Upper lobe of right lung (tissue), 1 donor: Measurements from ENCODE around the gene CCSER2. TPM values are rescaled to one million over a fixed set of nuclear protein-coding genes. Genes with fewer than 3 reads are reported as not detected.
A peak's percentile ranks its signal among the peaks of the same experiment; 100 is the strongest.

ENCODE experiments used
- ATAC-seq: fragments of 200-7000 bp; cut with Tn5 transposase; one replicate; pipeline ENCODE4 v1.9.1; 2020; ENCODE audit warnings: mild to moderate bottlenecking, moderate library complexity
- DNase-seq: peaks from one replicate; pipeline ENCODE4 v3.0.0-alpha.2; 2020
- H3K27ac ChIP-seq: fragments of 200-600 bp; one replicate; pipeline ENCODE4 v1.8.0; 2022
- H3K27me3 ChIP-seq: fragments of 200-600 bp; one replicate; pipeline ENCODE4 v1.8.0; 2022; ENCODE audit warnings: mild to moderate bottlenecking
- H3K36me3 ChIP-seq: fragments of 200-600 bp; one replicate; pipeline ENCODE4 v1.8.0; 2022
- H3K4me1 ChIP-seq: fragments of 200-600 bp; one replicate; pipeline ENCODE4 v1.8.0; 2022
- H3K4me3 ChIP-seq: fragments of 200-600 bp; one replicate; pipeline ENCODE4 v1.8.0; 2022; ENCODE audit warnings: mild to moderate bottlenecking
- H3K9me3 ChIP-seq: fragments of 200-600 bp; one replicate; pipeline ENCODE4 v1.8.0; 2022
- CTCF ChIP-seq: fragments of 200-600 bp; IDR thresholded peaks from one replicate; pipeline ENCODE4 v1.8.0; 2022; ENCODE audit warnings: antibody characterized with exemption
- intact Hi-C: fragments of 100-400 bp; cut with DNase I; formaldehyde crosslinking; loops from one replicate; pipeline ENCODE4 v1.11.0; 2022
- total RNA-seq: library from RNA; stranded (reverse); fragmentation: NEBNext Ultra II Directional; extraction: Animal tissue kit (Norgen Biotek cat#: 25700); gene quantifications from one replicate; pipeline ENCODE4 v1.2.1, GENCODE V29; 2021
- donor health status: DM: no; HTN: yes; CAD: no; lungs with severe emphysema.

CCSER2 gene
- total RNA-seq, 1 donor from 2014 or later, result 74.4 TPM

- H3K27ac ChIP-seq, result no peak overlapping the region
- H3K27me3 ChIP-seq, result no peaks in the 10 kb centered on the region
- no peaks in the 10 kb centered on the region for H3K9me3 ChIP-seq
- peak; percentile 68 for ATAC-seq
- intact Hi-C loops, result no loop called here
- no peak overlapping the region for H3K4me3 ChIP-seq
- no peaks in the 10 kb centered on the region for H3K4me1 ChIP-seq
- no peaks in the 10 kb centered on the region for H3K36me3 ChIP-seq
- no peak for TF ChIP-seq CTCF
- no peak for DNase-seq
These were observed 37.0 kb upstream of the CCSER2 start for GRCh38 chr10:84291384-84291783.

- DNase-seq (no peak), ATAC-seq (no peak)
- no peaks in the 10 kb centered on the region for H3K4me1 ChIP-seq
- no peaks in the 10 kb centered on the region for H3K36me3 ChIP-seq
- H3K9me3 ChIP-seq, result no peaks in the 10 kb centered on the region
- intact Hi-C loops, result no loop called here
- no peak overlapping the region for H3K4me3 ChIP-seq
- TF ChIP-seq CTCF, result no peak
- no peak overlapping the region for H3K27ac ChIP-seq
- no peaks in the 10 kb centered on the region for H3K27me3 ChIP-seq
These were observed 35.9 kb upstream of the CCSER2 start for GRCh38 chr10:84292502-84292901.

GRCh38 chr10:84293171-84293570 is 35.2 kb upstream of the CCSER2 start:
- no peak for DNase-seq
- H3K4me3 ChIP-seq, result no peak overlapping the region
- H3K9me3 ChIP-seq, result no peaks in the 10 kb centered on the region
- no peak for ATAC-seq
- no peaks in the 10 kb centered on the region for H3K36me3 ChIP-seq
- intact Hi-C loops, result no loop called here
- no peak for TF ChIP-seq CTCF
- no peaks in the 10 kb centered on the region for H3K27me3 ChIP-seq
- no peaks in the 10 kb centered on the region for H3K4me1 ChIP-seq
- H3K27ac ChIP-seq, result no peak overlapping the region

- no peak for ATAC-seq
- no peaks in the 10 kb centered on the region for H3K27me3 ChIP-seq
- no peaks in the 10 kb centered on the region for H3K9me3 ChIP-seq
- H3K4me1 ChIP-seq, result no peaks in the 10 kb centered on the region
- intact Hi-C loops, result no loop called here
- no peak for TF ChIP-seq CTCF
- no peak overlapping the region for H3K4me3 ChIP-seq
- DNase-seq, result no peak
- no peaks in the 10 kb centered on the region for H3K36me3 ChIP-seq
- H3K27ac ChIP-seq, result no peak overlapping the region
These were observed 34.8 kb upstream of the CCSER2 start for GRCh38 chr10:84293574-84294016.

GRCh38 chr10:84294766-84295447 is 33.5 kb upstream of the CCSER2 start:
- no peak for TF ChIP-seq CTCF
- Histone ChIP-seq H3K4me1 (no peaks in the 10 kb centered on the region), H3K27ac (peak overlapping the region; percentile 7), H3K9me3 (no peaks in the 10 kb centered on the region), H3K27me3 (no peaks in the 10 kb centered on the region), H3K36me3 (no peaks in the 10 kb centered on the region), H3K4me3 (no peak overlapping the region)
- ATAC-seq, result no peak
- intact Hi-C loops, result no loop called here
- no peak for DNase-seq
